Ureter (tissue), 1 donor: ENCODE data around the gene TMEM9B. TPM values are rescaled to one million over a fixed set of nuclear protein-coding genes. Genes with fewer than 3 reads are reported as not detected.
"Not testable (repeated sequence)": the region's sequence is repeated elsewhere in the genome, so short reads cannot be mapped to it uniquely, and the experiment has no call there.

Experiments
- DNase-seq: peaks from one replicate; pipeline ENCODE4 v3.0.0-alpha.2; 2020; ENCODE audit warnings: low spot score
- total RNA-seq: library from RNA; stranded (reverse); gene quantifications from one replicate; pipeline ENCODE4 v1.2.4, GENCODE V29; 2023
- donor health status: DM: yes; HTN: yes; CAD: no.

Gene TMEM9B
- total RNA-seq, result 60.2 TPM

DNA sequence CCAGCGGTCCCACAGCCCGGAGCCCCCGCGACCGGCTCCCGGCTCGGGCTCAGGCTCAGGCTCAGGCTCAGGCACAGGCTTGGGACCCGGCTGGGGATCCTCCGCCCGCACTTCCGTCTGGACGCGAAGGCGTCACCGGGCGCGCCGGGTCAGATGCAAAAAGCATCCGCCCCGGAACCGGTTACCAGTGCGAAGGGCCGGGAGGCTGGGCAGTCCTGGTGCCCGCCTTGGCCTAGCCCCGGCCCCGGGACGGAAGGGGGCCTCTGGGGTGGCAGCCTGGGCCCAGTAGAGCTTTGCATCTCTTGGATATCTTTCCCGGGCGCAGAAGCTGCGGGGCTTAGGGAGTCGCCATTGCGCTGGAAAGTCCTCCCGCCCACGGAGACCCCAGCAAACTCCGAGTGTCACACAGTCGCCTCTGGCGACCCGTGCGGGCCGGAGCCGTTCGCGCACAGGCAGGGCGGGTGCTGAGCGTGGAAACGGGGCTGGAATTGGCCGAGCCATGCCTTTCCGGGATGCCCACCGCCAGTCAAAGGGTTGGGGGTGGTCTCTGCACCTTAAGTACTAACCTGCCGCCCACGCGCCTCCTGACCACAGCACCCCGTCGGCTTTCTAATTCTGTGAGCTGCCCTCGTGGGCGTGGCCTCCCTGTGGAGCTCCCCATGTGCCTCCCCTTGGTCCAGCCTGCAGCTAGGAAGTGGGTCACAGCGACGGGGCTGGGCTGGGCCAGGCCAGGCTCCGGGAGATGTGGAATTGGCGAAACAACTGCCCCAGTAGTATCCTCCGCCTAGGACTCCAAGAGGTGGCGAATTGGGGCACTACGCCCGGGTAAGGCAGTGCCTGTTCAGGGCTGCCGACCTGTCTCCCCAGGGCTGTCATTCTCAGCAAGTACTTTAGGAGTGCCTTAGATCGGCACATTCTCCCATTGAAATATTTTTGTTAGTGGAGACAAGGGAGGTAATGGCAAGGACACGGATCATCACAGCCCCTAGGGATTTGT, at the start of gene TMEM9B:
Gene TMEM9B (minus strand): TSS at position 119 of the 997 bp plus-strand sequence. CDS start 129 bp downstream, outside the sequence.
- DNase-seq, result peak; percentile 93

DNA sequence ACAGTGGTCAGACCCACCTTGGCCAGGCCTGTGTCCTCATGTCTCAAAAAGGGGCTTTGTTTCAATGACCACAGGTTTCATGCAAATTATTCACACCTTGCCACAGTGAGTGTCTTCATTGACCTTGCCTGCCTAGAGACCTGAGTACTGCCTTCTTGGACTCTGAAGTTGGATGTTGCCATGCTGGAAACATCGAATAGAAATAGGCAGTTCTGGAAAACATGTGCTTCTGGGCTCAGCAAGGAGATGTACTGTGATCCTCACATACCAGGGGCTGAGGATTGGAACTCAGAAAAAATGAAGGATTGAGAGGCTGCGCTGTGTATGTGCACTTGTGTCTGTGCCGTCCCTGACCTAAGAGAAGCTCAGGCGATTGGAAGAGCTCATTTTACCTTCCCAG, 49.1 kb upstream of the TMEM9B start:
- DNase-seq, result no peak

DNA sequence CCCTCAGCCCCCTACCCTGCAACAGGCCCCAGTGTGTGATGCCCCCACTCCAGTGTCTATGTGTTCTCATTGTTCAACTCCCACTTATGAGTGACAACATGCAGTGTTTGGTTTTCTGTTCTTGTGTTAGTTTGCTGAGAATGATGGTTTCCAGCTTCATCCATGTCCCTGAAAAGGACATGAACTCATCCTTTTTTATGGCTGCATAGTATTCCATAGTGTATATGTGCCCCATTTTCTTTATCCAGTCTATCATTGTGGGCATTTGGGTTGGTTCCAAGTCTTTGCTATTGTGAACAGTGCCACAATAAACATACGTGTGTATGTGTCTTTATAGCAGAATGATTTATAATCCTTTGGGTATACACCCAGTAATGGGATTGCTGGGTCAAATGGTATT, 45.3 kb upstream of the TMEM9B start:
- DNase-seq, result not testable (repeated sequence)

DNA sequence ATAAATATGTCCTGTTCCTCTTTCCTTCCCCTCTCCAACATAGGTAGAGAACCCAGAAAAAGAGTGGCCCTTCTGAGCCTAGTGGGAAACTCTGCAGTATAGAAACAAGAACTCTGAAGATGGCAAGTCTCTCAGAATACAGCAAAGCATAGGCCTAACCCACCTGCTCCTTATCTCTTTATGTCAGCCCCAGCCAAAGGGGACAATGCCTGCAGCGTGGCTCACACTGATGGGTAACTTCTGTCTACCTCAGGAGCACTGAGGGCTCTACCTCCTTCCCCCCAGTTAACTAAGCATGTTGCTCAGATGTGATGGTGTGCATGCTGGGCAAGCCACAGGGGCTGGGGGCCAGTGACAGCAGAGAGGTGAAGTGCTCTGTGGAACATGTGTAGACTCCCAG, 44.4 kb upstream of the TMEM9B start:
- DNase-seq, result no peak

DNA sequence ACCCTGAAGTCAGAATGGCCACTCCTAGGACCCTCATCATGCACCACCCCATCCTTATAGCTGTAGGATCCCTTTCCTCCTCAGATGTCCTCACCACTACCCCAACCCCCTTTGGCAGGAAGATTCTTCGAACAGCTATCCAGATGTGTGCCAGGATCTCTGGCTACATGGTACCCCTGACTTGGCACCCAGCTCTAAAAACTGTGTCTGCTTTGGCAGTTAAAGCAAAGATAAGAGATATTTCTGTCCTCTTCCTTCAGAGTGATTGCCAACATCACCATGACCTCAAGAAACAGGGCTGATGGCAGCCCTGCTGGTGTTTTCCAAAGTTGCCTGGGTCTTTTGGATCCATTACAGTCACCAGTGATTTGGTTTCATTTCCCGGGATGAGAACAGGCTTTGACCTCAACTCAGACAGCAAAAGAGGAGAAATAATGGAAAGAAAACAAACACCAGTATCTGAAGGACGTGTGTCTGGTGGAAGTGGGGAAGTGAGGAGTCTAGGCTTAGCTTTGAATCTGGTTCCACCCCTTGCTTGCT, 43.8 kb upstream of the TMEM9B start:
- DNase-seq, result no peak

DNA sequence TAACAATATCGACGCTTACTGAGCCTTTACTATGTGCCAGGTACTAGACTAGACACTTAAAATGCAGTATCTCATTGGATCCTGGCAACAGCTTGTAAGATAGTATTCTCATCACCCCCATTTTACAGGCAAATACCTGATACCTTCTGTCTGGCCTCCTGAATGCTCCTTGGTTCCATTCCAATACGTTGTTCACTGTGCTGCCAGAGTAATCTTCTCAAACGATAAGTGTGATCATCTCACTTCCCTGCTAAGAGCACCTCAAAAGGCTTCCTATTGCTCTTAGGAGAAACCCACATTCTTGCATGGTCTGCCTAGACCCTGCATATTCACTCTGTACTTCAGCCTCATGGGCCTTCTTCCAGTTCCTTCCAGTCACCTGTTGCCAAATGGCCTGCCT, 40.8 kb upstream of the TMEM9B start:
- DNase-seq, result no peak

DNA sequence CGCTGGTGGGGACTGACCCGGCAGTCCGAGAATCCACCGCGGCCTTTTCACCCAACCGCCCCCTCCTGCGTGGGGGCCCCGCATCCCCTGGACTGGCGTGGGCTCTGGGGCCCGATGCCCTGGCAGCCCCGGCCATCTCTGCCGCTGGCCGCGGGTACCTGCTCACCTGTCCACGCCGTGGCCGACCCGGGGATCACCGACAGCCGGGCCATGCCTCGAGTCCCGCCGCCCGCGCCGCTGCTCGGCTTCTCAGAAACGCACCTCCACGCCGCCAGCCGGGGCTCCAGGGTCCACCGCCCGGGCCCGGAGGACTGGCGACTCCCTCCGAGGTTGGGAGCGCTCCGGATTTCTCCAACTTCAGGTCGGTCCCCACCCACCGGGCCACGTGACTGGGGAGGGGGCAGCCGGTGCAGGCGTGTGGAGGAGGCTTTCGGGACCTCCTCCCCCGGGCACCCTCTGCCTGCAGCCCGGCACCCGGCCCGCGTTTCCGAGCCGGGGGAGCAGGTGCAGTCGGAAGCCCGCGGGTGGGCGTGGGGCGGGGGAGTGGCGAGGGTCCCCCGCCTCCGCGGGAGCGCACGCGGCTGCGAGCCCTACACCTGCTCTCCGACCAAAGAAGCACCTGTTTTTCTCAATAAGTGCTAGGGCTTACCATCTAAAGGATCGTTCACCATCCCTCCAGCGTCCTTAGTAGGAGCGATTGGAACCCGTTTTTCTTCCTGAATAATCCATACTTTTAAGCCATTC, 40.1 kb upstream of the TMEM9B start:
- no peak for DNase-seq

DNA sequence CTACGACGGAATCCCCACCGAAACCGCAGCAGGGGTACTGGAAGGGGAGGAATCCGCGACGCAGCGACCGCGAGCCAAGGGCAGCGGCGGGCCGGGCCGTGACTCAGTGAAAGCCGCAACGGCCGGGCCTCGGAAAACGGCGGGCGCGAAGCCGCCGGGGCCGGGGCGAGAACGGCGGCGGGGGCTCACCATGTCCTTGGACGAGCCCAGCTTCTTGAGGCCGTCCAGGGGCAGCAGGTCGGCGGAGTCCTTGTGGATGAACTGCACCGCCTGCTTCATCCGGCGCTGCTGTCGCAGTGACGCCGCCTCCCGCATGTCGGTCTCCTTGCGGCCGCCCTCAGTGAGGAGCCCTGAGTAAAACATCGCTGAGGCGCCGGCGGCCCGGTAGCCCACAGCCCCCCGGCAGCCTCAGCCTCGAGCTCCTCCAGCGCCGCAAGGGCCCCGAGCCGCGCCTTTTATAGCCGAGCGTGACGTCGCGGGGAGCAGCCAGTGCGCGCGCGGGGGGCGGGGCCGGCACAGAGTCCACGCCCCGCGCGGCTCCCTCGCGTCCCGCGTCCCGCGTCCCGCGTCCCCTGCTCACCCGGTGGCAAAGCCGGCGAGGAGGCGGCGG, 39.4 kb upstream of the TMEM9B start, which contains the start of gene NRIP3:
Gene NRIP3 (minus strand): TSS at position 429 of the 610 bp plus-strand sequence. CDS start 66 bp downstream, at position 363.
- DNase-seq, result peak; percentile 67

DNA sequence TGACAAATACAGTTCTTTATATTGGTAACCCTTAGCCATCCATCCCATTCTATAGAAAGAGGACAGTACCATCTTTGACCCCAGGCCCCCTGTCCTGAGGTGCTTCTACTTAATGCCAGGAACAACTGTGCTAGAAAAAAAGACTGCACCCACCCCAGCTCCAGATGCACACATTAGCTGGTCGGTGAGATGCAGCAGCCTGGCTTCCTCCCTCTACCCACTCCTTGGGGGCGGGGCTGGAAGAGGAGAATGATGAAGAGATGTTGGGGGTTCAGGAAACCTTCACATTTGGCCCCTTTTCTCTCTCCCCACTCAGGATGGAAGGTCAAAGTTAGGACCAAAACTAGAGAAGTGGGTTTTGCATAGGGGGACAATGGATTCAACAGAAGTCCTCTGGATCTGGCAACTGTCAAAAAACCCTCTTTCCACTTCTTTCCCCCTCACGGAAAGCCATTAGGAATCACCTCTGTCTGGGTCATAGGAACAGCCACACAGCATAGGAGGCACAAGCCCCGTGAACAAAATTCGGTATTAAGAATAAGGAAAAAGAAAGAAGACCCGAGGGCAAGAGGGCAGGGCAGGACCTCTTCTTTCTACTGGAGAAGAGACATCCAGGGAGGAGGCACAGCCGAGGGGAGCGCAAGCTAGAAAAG, 38.8 kb upstream of the TMEM9B start:
- no peak for DNase-seq

DNA sequence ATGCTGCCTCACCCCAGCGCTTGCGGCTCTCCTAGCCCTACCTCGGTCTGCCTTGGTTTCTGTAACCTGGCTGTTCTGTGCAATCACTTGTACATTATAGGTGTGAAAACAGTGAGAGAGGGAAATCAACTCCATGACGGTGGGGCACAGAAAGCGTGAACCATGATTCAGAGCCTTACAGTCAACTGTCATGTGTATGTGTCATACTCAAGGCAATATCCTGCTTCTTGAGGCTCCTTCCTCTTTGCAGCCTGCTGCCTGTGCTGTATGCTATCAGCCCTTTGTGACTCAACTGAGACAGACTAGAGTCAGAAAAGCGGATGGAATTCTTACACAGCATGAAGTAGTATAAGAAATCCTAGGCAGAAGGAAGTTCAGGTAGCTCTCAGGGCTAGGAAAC, 37.5 kb upstream of the TMEM9B start:
- no peak for DNase-seq

DNA sequence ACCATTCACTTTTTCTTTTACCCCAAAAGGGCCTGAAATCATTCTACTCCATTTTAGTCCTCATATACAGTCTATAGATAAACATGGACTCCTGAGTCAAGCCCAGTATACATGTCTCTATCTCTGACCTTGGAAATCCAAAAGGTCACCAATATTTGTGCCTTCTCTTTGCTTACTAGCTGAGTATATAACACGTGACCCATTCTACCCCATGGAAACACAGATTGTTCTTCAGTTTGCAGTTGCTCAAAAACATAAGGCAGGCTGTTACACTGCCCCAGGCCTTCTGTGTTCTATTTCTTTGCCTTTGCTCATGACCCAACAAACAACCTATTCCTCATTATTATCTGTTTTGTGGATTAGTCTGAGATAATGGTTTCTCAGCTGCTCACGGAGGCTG, 33.8 kb upstream of the TMEM9B start:
- DNase-seq, result no peak

DNA sequence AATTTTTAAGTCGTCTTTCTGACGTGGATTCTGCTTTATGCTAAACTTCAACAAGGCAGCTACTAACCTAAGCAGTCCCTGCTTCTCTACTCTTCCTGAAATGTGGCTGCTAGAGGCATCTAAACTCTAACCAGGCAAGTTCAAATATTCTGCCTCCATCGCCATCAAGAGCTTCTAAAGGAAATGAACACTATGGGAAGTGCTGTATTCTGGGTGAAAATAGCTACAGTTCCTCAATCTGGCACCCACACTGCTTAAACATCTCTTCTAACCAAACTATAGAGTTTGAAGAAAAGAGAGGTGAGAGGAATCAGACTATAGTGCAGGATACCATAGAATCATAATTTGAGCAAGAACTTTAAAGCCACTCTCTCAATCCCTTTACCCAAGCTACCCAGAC, 33.2 kb upstream of the TMEM9B start:
- DNase-seq, result no peak

DNA sequence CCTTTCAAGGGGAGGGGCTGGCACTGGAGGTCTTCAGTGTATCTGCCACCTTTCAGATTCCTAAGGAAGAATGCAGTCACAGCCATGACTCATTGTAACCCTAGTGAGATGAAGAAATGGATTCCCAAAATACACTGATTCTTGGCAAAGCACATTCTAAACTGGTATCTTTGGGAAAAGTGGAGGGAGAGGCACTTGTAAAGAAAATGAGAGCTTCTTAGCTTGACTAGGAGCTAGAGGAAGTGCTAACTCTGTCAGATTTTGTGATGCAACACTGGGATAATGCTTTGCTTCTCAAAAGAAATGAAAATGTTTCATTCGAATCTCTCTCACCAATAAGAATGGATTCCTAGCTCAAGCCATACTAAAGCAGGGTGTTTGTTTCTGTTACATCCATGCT, 25.2 kb upstream of the TMEM9B start:
- DNase-seq, result no peak

DNA sequence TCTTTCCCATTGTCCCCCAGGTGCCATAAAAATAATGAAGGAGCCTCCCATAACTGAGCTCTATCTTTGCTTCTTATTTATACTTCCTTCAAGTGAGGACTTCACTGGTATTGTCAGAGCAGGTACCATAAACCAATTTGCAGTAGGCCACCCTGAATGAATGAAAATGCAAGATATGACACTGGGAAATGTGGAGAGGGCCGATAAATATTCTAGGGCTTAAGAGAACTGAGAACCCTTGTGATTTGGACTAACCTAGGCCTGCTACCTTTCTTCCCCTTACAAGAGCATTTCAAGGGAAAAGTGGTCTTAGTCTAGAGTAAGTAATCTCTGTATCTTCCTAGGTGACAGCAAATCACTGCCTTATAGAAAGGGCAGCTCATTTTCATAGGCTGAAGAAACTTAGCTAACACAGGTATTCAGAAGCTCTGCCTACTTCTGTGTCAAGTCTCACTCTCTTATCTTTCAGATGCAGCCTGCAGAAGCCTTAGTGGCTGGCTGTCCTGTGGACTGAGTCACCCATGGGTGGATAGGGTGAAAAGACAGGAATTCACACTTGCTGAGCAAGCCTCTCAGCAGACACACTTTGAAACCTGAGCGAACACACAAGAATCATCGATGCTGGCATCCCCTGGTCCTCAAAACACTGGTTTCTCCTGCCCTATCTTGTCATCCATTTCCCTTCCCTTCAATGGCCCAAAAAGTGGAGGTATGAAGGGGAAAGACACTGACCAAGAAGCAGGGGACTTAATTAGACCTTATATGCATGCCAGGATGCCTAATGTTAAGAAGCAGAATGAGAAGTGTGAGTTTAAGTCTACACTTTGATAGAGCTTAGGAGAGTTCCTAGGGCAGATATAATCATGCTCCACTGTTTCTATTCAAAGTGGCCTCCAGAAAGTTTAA, 24.3 kb upstream of the TMEM9B start:
- no peak for DNase-seq

DNA sequence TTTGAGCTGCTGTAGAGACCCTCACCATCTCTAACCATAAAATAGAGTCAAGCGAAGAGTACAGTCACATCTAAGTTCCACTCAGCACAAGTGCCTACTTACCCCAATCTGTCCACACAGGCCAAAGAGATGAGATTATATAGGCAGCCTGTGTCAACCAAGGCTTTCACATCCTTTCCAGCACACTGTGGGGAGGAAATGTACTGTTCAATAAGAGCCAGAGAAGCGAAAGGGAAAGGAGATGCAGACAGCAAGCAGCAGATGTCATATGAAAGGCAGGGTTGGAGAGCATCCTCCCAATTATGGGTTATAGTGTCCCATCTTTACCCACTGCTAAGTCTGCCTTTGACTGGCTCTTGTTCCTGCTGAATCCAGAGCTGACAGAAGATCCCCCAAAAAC, 23.2 kb upstream of the TMEM9B start:
- DNase-seq, result no peak

DNA sequence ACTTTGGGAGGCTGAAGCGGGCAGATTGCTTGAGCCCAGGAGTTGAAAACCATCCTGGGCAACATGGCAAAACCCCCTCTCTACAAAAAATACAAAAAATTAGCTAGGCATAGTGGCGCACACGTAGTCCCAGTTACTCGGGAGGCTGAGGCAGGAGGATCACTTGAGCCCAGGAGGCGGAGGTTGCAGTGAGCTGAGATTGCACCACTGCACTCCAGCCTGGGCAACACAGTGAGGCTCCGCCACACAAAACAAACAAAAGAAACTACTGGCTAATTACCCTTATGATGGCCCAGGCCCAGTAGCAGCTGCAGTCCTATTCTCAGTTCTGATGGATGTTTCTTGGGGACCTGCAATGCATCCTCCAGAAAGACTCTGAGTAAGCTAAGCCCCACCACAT, 22.5 kb upstream of the TMEM9B start:
- DNase-seq, result not testable (repeated sequence)

DNA sequence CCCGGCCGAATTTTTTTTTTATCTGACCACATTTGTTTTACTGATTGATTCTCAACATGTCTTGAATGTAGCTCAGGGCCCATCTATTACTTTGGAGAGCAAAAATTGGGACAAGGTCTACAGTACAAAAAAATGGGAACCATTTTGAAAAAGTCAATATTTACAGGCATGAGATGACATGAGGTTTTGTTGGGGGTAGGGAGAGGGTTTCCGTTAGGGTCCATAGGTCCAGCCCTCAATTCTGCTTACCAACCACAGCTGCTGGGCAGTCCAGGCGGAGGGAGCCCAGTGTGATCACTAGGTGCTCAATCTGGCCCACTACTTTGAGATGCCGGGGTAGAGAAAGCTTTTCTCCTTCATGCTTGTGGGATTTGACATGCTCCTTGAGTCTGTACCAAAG, 21.2 kb upstream of the TMEM9B start:
- no peak for DNase-seq

DNA sequence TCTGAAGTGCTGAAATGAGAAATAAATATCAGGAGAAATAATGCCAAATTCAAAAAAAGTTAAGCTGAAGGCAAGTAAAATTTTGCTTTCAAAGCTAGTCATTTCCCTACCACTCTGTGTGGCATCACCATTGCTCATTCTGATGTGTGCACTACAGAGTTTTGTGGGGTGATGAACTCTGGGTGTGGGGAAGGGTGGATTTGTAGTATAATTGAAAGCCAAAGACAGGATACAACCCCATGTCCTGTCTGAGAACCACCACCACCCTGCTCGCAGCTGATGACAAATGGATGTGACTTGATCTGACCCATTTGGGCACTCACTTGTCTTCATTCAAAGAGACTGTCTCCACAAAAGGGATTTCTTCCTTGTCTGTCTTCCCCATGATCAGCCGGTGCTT, 19.3 kb upstream of the TMEM9B start:
- no peak for DNase-seq

DNA sequence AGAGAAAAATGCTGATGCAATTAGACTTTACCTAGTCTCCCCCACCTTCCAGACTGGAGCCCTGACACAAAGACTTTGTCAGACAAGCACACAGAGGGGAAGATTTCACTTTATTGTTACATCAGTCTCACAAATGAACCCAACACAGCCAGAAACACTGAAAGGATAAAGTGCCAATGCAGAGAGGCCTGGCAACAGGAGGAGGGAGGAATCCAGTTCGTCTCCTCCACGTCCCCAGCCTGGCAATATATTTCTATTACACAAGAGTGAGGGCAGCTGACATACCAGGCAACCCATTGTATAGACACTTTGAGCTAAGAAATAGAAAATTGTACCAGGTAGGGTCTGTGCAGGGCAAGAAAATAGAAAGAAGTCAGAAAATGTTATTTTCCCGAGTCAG, 16.2 kb upstream of the TMEM9B start:
- no peak for DNase-seq

DNA sequence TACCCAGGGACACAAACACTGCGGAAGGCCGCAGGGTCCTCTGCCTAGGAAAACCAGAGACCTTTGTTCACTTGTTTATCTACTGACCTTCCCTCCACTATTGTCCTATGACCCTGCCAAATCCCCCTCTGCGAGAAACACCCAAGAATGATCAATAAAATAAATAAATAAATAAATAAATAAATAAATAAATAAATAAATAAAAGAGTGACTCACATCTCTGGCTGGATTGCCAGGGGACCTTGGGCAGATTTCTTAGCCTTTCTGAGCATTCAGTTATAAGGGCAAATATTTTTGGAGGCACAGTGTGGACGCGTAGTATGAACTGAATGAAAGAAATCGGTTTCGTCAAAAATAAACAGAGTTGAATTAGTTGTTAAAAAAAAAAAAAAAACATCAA, 15.1 kb upstream of the TMEM9B start:
- DNase-seq, result not testable (repeated sequence)
